Kidney glomerular epithelial cell (primary cell): ENCODE measurements around the gene CFAP61.

Experiments used
- DNase-seq: peaks from one replicate; lab custom pipeline; 2025; lab: John Stamatoyannopoulos, UW

Gene CFAP61

DNA sequence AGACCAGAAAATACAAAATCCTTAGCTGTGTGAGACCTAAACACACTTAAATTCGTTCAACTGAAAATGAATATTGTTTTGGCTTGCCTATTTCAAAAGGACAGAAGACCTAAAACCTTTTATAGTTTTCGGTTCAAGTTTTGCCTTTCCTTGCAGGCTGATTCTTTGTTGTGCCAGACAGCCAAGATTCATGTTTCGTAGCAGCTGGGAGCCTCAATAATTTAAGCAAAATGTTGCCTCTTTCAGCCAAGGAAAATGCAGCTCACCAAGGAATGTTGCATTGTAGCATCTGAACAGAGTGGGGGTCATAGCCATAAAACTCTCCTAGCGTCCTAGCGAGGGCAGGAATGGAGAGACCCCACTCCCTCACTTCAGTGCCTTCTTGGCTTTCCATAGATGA lies 223.3 kb downstream of the CFAP61 start:
- DNase-seq: no peak

- DNase-seq: no peak
These were observed 224.6 kb downstream of the CFAP61 start for GRCh38 chr20:20276811-20277530.

DNA sequence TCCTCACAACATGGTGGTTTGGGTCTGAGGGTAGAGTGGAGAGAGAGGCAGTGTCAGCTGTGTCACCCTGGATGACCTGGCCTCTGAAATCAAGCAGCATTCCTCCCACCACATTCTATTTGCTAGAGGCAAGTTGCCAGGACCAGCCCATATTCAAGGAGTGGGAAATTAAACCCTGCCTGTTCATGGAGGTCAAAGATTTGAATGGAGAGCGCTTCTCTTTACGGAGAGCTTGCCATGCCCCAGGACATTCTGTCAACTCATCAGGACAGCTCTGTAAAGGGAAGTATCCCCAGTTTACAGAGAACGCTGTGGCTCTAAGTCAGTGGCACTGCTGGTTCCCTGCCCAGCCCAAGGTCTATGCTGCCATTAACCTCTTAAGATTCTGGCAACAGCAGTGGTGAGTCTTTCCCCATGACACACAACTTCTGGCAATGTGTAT lies 225.6 kb downstream of the CFAP61 start:
- no peak for DNase-seq

- DNase-seq: no peak
These were observed 233.7 kb downstream of the CFAP61 start for GRCh38 chr20:20286061-20286460.

- DNase-seq: no peak
These were observed 237.0 kb downstream of the CFAP61 start for GRCh38 chr20:20289331-20289730.

DNA sequence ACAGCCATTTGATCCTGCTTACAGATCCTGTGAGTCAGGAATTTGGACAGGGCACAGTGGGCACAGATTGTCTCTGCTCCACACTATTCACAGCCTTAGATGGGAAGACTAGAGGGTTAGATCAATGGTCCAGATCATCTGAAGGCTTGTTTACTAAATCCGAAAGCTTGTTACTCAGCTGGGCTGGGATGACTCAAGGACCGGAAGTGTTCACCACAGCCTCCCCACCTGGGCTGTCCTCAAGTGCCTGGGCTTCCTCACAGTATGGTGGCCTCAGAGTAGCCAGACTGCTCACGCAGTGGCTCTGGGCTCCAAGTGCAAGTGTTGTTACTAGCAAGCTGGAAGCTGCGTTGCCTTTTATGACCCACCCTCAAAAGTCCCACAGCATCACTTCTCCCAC lies 240.1 kb downstream of the CFAP61 start:
- DNase-seq: no peak

- DNase-seq: no peak
These were observed 240.8 kb downstream of the CFAP61 start for GRCh38 chr20:20293141-20293540.

GRCh38 chr20:20293691-20294385 lies 241.5 kb downstream of the CFAP61 start:
- DNase-seq: no peak

DNA sequence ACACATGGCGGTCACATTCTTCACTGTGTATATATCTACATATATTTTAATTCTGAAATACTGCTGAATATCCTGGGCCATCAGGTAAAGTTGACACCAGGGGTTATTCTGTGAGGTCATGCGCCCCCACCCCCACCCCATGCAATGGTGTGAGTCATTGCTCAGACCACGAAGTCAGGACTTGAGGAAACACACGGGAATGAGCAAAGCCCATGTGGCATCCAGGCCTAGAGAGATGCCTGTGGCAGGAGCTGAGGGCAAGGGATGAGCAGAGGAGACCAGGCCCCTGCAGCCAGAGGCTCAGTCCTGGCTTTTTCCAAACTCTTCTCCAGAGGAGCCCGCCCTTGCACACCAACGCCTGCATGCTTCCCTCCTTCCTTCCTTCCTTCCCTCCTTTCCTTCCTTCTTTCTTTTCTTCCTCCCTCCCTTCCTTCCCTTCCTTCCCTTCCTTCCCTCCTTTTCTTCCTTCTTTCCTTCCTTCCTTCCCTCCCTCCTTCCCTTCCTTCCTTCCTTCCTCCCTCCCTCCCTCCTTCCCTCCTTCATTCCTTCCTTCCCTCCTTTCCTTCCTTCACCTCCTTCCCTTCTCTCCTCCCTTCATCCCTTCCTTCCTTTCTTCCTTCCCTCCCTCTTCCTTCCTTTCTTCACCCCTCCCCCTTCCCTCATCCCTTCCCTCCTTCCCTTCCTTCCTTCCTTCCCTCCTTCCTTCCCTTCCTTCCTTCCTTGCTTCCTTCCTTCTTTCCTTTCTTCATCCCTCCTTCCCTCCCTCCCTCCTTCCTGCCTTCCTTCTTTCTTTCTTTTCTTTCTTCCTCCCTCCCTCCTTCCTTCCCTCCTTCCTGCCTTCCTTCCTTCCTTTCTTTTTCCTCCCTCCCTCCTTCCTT lies 243.5 kb downstream of the CFAP61 start:
- DNase-seq: no peak

- DNase-seq: no peak
These were observed 244.8 kb downstream of the CFAP61 start for GRCh38 chr20:20297181-20297580.

DNA sequence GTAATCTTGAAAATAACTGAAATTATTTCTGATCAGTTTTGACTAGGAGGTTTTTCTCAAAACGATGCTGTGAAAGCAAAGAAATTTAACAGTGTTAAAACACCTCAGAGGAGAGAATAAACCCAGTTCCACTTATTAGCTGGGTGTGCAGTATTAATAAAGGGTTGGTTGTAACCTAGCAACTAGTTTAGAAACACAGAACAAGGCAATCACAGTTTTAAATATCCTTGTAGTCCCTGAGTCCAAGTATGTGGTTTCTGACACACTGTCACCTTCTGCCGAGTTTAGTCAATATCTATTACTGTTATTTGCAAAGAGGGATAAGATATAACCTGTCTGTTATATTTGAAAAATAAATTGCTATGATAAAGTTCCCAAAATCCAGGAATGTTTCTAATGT lies 245.4 kb downstream of the CFAP61 start:
- DNase-seq: no peak

DNA sequence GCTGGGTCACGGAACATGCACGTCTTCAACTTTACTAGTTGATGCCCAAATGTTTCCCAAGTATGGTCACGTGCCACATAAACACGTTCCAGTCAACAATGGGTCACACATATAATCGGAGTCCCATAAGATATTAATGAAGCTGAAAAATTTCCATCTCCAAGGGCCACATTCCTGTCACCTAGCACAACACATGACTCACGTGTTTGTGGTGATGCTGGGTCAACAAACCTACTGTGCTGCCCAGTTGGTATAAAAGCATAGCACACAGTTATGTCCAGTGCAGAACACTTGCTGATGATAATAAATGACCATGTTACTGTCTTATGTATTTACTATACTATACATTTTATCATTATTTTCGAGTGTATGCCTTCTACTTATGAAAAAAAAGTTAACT lies 247.6 kb downstream of the CFAP61 start:
- no peak for DNase-seq

DNA sequence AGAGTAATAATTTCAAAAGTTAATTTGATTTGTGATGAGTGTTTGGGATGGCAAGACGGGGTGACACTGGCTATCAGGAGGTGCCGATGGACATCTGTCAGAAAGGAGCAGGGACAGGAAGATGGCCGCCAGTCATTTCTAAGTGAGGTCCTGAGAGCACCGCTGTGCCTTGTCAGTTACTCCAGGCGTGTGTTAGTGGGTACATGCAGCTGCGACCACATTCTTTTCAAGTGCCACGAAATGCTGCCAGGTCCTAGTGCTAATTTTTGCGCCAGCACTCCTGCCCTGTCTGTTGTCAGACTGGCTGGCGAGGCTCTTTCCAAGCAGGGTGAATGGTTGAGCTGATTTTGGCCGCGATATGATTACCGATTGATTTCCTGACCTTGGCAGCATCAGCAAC lies 251.0 kb downstream of the CFAP61 start:
- DNase-seq: no peak

- no peak for DNase-seq
These were observed 251.4 kb downstream of the CFAP61 start for GRCh38 chr20:20303742-20304141.

DNA sequence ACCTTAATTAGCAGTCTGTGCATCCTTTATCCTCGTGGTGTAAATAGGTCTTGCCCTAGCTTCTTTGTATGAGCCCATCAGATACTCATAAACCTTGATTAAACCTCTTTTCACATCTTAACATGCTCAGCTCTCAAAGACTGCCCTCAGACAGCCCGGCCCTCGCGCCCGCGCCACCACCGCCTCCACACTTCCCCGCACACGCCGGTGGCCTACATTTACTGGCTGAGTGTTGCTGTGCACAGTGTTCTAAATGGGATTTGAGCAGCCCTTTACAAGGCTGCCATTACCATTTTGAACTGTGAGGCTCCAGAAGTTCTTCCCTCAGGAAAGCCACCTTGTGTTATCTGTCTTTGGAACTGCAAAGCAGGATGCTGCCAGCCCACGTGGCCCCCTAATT lies 252.6 kb downstream of the CFAP61 start:
- no peak for DNase-seq

DNA sequence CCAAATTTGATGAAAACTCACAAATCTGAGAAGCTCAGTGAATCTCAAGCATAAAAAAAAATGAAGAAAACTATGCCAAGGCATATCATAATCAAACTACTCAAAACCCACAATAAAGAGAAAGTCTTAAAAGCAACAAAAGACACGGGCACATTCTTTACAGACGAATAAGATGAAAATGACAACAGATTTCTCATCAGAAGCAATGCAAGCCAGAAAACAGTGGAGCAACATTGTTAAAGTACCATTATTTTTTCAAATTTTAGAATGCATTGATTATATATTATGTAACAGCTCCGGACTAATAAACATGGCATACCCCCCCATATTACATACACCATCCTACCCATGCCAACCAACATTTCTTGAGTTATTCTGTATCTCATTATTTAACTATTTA lies 260.2 kb downstream of the CFAP61 start:
- DNase-seq: no peak

DNA sequence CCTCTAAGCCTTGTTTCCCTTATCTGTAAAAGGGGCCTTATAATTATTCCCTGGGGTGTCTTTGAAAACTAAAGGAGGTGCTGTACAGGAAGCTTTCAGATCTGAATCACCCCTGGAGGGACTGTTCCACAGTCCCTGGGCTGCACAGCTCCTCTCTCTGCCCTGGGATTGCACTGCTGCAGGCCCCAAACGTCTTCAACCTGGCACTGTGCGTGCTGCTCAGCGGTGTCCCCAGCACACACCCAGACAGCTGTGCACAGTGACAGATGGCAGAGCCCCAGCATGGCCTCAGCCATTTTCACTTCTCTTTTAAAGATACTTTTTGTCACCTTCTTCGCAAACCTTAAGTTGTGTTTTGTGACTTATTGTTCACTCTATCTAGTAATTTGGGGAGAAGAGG lies 264.9 kb downstream of the CFAP61 start:
- DNase-seq: no peak

GRCh38 chr20:20317621-20318364 lies 265.5 kb downstream of the CFAP61 start:
- DNase-seq: no peak

DNA sequence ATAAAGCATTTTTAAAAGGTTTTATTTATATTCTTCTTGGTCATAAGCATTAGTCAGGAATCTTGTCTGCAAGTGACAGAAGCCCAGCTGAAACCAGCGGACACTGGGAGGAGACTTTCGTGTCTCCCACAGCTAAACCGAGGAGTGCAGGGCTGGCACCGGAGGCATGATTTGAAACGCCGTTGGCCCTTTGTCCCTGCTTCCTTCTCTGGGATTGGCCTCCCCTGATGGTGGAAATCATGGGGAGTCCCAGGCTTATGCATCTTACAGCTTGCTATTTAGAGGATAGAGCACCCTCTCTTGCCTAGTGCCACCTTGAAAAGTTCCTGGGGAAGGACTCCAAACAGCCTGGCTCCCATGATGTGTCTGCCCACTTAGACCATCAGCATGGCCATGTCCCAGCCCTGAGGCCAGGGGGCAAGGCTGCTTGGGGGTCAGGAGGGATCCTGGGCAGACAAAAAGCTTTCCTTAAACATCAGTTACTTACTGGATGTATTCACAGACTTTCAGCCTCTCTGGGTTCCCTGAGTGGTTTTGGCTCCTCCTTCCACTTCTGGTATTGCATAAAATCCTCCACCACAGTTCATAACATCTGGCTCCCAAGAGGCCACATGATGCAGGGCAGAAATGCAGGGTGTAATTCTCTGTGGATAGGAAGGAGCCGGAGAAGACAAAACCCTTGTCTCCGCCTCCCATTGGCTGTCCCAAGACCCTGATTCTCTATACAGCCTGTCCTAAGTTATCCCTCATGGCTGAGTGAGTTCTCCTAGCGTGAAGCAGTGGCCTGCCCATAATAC lies 266.2 kb downstream of the CFAP61 start:
- DNase-seq: no peak

GRCh38 chr20:20321134-20321533 lies 268.8 kb downstream of the CFAP61 start:
- no peak for DNase-seq

GRCh38 chr20:20321917-20322316 lies 269.6 kb downstream of the CFAP61 start:
- no peak for DNase-seq
